ENCODE data around the gene SPECC1L. TPM values are rescaled to one million over a fixed set of nuclear protein-coding genes. Genes with fewer than 3 reads are reported as not detected.

SPECC1L gene
- total RNA-seq, 2 donors from 2014 or later, result 70.0 to 114 TPM

DNA sequence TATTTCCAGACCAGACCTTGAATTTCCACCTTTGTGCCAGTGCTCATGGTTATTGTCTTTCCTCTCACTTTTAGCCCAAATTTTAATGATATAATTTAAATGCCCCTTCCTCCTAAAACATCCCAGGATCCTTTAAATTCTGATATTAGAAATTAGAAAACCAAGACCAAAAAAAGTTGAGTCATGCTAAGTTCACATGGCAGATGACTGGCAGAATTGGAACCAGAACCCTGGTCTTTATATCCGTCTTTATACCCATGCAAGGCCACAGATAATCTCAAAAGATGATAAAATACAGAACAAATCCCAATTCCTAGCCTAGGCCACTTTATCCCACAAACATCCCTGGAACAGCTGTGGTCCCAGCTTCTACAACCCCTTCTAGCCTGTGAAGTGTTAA, 183.2 kb downstream of the SPECC1L start:
- no peak overlapping the region for H3K27ac Mint-ChIP-seq

DNA sequence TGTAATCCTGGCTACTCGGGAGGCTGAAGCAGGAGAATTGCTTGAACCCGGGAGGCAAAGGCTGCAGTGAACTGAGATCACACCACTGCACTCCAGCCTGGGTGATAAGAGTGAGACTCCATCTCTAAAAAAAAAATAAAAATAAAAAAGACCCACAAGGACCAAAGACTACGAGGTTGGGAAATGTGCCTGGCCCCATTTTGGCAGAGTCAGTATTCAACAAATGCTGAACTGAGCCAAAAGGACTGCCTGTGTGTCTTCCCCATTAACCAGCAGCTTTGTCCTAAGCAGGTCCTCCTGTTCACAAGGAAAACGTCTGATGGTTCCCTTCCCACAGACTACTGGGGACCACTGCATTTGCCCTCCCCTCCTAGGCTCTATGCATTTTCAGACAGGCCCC, 184.4 kb downstream of the SPECC1L start:
- Mint-ChIP-seq H3K27ac (no peak overlapping the region), H3K4me3 (no peak overlapping the region), H3K9me3 (no peaks in the 10 kb centered on the region), H3K4me1 (ENCODE audit: low read depth in 2 of 2) (peaks cover 7 to 9% of the 10 kb centered on the region in 2 donors), H3K27me3 (no peaks in the 10 kb centered on the region), H3K36me3 (no peaks in the 10 kb centered on the region)
- no peak for ATAC-seq
- DNase-seq (ENCODE audit: low spot score), result no peak

More for the DNA sequence above, 183.2 kb downstream of the SPECC1L start:
- H3K27me3 Mint-ChIP-seq, result no peaks in the 10 kb centered on the region
- H3K4me1 Mint-ChIP-seq (ENCODE audit: low read depth in 2 of 2), result peaks cover 0 to 11% of the 10 kb centered on the region in 2 donors
- H3K36me3 Mint-ChIP-seq, result no peaks in the 10 kb centered on the region
- no peaks in the 10 kb centered on the region for H3K9me3 Mint-ChIP-seq
- no peak for ATAC-seq
- no peak overlapping the region for H3K4me3 Mint-ChIP-seq
- DNase-seq (ENCODE audit: low spot score), result no peak

DNA sequence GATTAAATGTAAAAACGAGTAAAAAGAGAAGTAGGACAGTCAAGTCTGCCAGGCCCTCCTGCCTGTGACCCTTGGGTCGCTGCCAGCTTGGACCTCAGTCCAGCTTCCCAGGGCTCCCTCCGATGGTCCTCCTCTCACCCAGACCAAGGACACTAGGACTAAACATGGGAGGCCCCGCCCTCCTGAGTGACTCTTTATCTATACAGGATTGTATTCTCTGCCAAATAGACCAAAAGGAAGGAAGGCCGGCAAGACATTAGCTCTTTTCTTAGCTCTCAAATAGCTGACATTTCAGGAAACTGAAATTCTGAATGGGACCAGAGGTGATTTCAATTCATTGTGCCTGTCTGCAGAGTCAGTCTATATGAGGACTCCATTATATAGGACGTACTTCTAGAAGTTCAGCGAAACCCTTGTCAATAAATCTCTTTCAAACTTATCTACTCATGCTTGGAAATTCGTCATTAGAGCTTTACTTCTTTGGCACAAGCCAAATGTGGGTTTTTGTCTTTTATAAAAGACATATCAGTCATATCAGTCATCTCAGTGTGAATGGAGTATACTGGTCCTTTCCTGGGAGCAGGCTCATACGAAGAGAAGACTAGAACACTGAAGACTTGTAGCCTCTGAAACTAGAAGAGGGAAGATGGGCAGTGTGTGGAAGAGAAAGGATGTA, 185.3 kb downstream of the SPECC1L start:
- DNase-seq (ENCODE audit: low spot score) (no peak), ATAC-seq (no peak)
- no peaks in the 10 kb centered on the region for H3K27me3 Mint-ChIP-seq
- peaks cover 8 to 14% of the 10 kb centered on the region in 2 donors for H3K4me1 Mint-ChIP-seq (ENCODE audit: low read depth in 2 of 2)
- H3K27ac Mint-ChIP-seq, result peak overlapping the region in 1 of 2 donors; percentile 9
- no peaks in the 10 kb centered on the region for H3K36me3 Mint-ChIP-seq
- no peaks in the 10 kb centered on the region for H3K9me3 Mint-ChIP-seq
- no peak overlapping the region for H3K4me3 Mint-ChIP-seq

DNA sequence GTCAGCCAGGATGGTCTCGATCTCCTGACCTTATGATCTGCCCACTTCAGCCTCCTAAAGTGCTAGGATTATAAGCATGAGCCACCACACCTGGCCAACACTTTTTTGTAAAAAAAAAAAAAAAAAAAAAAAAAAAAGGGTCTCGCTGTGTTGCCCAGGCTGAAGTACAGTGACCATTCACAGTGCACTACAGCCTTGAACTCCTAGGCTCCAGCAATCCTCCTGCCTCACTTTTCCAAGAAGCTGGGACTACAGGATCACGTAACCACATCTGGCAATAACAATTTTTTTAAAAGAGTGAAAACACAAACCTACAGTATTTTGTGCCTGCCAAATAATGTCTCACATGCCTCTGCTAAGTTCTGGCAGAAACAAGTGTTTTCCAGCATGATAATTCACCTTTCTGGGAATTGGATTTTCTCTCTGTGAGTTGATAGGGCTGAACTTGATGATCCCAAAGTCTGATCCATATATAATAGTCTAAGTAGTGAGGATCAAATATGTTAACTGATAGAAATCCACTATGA, 187.3 kb downstream of the SPECC1L start:
- Mint-ChIP-seq H3K9me3 (no peaks in the 10 kb centered on the region), H3K4me1 (ENCODE audit: low read depth in 2 of 2) (peaks cover 8 to 15% of the 10 kb centered on the region in 2 donors), H3K36me3 (no peaks in the 10 kb centered on the region), H3K27me3 (no peaks in the 10 kb centered on the region), H3K4me3 (no peak overlapping the region), H3K27ac (no peak overlapping the region)
- ATAC-seq (no peak), DNase-seq (ENCODE audit: low spot score) (no peak)

DNA sequence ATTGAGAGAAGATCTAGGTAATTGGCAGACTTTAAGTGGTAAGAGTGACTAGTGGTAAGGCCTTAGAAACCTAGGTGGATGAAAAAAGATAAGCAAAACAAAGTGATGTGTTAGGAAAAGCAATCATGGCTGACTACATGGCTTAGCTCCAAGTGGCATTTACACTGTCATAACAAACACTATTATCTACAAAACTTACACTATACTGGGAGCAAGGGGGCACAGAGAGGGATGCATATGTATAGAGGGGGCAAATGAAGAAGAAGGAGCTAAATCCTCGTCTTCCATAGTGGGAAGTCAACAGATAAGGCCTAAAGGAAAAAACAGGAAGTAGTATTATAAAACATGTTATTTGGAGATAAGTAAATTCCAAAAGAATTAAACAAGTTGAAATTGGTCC, 189.3 kb downstream of the SPECC1L start:
- ATAC-seq (no peak), DNase-seq (ENCODE audit: low spot score) (no peak)
- Mint-ChIP-seq H3K27me3 (no peaks in the 10 kb centered on the region), H3K36me3 (no peaks in the 10 kb centered on the region), H3K27ac (peak overlapping the region in 1 of 2 donors; percentile 11), H3K9me3 (no peaks in the 10 kb centered on the region), H3K4me1 (ENCODE audit: low read depth in 2 of 2) (peaks cover 8 to 15% of the 10 kb centered on the region in 2 donors), H3K4me3 (no peak overlapping the region)

DNA sequence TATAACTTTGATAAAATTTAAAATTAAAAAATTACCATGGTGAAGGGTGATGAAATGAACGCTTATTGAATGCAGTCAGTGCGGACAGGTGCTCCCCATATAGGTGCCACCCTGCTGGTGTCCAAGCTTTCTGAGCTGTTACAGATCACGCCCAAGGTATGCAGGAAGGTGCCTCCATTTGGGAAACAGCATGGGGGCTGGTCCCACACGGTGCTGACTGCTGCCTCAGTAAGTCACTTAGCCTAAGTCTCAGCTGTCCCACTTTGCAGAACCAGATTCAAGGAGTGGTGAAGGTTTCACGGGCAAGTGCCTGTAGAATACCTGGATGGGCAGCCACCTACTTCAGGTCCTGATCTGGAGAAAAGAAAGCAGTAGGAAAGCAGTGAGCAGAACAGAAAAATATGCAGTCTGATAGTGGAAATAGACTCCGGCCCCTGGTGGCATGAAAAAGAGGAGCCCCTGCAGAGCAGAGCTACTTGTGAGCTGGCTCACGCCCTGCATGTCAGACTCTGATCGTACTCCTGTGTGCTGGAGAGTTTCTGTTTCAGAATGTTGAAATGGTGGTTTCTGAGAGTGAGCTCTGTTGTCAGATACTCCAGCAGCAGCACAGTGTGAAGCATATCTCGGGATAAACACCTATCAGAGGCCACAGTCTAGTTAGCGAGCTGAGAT, 189.9 kb downstream of the SPECC1L start:
- Mint-ChIP-seq H3K4me3 (peak overlapping the region; percentile 23), H3K4me1 (ENCODE audit: low read depth in 2 of 2) (peaks cover 11 to 19% of the 10 kb centered on the region in 2 donors), H3K27me3 (no peaks in the 10 kb centered on the region), H3K36me3 (no peaks in the 10 kb centered on the region), H3K27ac (peak overlapping the region in 1 of 2 donors; percentile 61), H3K9me3 (no peaks in the 10 kb centered on the region)
- no peak for DNase-seq (ENCODE audit: low spot score)
- ATAC-seq, result peak; percentile 78 to 83

DNA sequence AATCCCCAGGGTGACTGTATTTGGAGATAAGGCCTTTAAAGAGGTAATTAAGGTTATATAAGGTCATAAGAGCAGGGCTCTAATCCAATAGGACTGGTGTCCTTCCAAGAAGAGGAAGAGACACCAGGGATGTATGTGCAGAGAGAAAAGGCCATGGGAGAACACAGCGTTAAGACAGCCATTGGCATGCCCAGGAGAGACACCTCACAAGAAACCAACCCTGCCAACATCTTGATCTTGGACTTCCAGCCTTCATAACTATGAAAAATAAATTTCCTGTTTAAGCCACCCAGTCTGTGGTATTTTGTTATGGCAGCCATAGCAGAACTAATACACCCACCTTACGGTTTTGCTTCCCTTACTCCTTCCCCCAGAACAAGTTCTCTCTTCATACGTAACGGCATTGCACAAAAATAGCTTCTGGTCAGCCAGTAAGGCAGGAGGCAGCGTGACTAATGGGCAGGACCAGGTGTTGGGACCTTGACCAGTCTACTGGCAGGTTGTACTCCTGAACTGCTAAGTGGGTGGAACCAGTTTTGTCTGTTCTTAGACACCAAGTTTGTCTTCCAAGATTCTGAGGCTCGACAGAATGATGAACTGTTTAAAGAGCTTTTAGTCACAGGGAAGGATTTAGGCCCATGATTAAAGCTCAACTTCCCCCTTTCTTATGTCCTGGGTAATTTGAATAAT, 192.6 kb downstream of the SPECC1L start:
- peaks cover 14 to 22% of the 10 kb centered on the region in 2 donors for H3K4me1 Mint-ChIP-seq (ENCODE audit: low read depth in 2 of 2)
- ATAC-seq (no peak), DNase-seq (ENCODE audit: low spot score) (no peak)
- H3K9me3 Mint-ChIP-seq, result no peaks in the 10 kb centered on the region
- H3K4me3 Mint-ChIP-seq, result no peak overlapping the region
- H3K27me3 Mint-ChIP-seq, result no peaks in the 10 kb centered on the region
- H3K27ac Mint-ChIP-seq, result no peak overlapping the region
- H3K36me3 Mint-ChIP-seq, result no peaks in the 10 kb centered on the region

DNA sequence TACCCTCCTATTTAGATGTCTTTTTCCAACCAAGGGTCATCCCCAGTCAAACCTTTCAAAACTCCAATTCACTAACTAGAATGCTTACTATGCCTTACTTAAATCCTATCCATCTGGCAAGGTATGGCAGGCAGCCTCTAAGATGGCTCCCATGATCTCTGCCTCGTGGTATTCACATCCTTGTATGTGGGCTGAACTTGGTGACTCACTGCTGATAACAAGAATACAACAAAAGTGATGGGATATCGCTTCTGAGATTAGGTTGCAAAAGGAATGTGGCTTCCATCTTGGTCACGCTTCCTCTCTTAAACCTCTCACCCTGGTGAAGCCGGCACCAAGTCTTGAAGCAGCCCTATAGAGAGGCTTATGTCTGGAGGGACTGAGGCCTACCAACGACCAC, 194.9 kb downstream of the SPECC1L start:
- H3K27ac Mint-ChIP-seq, result no peak overlapping the region
- H3K4me3 Mint-ChIP-seq, result no peak overlapping the region
- ATAC-seq (peak in 1 of 2 donors; percentile 53), DNase-seq (ENCODE audit: low spot score) (no peak)
- no peaks in the 10 kb centered on the region for H3K36me3 Mint-ChIP-seq
- H3K9me3 Mint-ChIP-seq, result no peaks in the 10 kb centered on the region
- H3K27me3 Mint-ChIP-seq, result no peaks in the 10 kb centered on the region
- peaks cover 10 to 12% of the 10 kb centered on the region in 2 donors for H3K4me1 Mint-ChIP-seq (ENCODE audit: low read depth in 2 of 2)

DNA sequence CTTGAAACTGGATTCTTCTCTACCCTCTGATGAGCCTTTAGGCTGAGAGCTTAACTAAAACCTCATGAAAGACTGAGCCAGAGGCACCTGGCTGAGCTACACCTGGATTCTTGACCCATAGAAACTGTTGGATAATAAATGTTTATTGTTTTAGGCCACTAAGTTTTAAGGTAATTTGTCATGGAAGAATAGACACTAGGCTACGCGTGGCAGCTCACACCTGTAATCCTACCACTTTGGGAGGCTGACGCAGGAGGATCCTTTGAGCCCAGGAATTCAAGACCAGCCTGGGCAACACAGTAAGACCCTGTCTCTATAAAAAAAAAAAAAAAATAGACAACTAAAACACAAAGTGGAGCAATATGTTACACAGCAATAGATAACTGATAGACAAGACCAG, 195.3 kb downstream of the SPECC1L start:
- Mint-ChIP-seq H3K4me3 (no peak overlapping the region), H3K36me3 (no peaks in the 10 kb centered on the region), H3K9me3 (no peaks in the 10 kb centered on the region), H3K4me1 (ENCODE audit: low read depth in 2 of 2) (peaks cover 6 to 8% of the 10 kb centered on the region in 2 donors), H3K27me3 (no peaks in the 10 kb centered on the region), H3K27ac (no peak overlapping the region)
- ATAC-seq (no peak), DNase-seq (ENCODE audit: low spot score) (no peak)

DNA sequence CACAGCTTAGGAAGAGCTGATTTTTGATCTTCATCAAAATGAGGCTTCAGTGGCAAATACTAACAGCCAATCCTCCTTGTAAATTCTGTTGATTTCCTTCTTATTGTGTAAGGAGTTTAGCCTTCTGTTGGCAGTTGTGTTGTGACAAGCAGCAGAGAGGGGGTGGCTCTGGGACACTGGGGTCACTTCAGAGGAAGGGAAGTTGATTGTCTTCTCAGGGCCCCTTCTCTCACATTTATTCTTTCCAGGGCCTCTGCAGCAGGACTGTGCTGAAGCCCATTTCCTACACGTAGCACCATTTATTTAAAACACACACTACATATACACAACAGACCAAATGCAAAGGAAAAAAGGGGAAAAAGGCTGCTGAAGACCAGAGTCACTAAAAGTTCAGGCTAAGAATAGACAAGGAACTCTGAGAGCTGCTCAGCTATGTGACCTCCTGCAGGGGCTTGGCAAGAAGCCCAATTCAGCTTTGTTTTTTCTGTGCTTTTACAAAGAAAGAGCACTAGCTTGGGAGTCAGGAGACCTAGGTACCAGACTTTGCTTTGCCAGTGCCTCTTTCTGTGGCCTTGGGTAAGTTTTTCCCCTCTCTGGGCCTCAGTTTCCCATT, 196.2 kb downstream of the SPECC1L start:
- no peak for ATAC-seq
- DNase-seq (ENCODE audit: low spot score), result no peak
- no peak overlapping the region for H3K4me3 Mint-ChIP-seq
- H3K27ac Mint-ChIP-seq, result no peak overlapping the region
- peaks cover 6 to 7% of the 10 kb centered on the region in 2 donors for H3K4me1 Mint-ChIP-seq (ENCODE audit: low read depth in 2 of 2)
- H3K27me3 Mint-ChIP-seq, result no peaks in the 10 kb centered on the region
- no peaks in the 10 kb centered on the region for H3K9me3 Mint-ChIP-seq
- H3K36me3 Mint-ChIP-seq, result no peaks in the 10 kb centered on the region

DNA sequence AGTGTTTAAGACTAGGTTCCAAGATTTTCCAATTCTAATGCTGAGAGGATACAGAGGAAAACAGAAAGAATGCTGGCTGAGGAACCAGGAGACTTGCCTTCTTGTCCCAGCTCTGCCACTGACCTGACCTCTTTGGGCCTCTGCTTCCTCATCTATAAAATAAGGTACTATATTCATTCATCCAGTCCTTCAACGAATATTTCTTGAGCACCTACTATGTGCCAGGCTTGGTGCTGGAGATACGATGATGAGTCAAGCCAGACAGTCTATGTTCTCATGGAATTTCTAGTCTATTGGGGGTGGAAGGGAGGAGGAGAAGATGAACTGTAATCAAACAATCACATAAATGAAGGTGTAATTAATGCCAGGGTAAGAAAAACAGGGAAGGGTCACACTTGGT, 196.7 kb downstream of the SPECC1L start:
- Mint-ChIP-seq H3K27ac (no peak overlapping the region), H3K4me3 (no peak overlapping the region), H3K4me1 (ENCODE audit: low read depth in 2 of 2) (peaks cover 6 to 7% of the 10 kb centered on the region in 2 donors), H3K9me3 (no peaks in the 10 kb centered on the region), H3K27me3 (no peaks in the 10 kb centered on the region), H3K36me3 (no peaks in the 10 kb centered on the region)
- no peak for ATAC-seq
- DNase-seq (ENCODE audit: low spot score), result no peak

Data from natural killer cell treated with Interleukin-12 subunit alpha and Interleukin-12 subunit beta and Interleukin-15 and Interleukin-18, amount 100 ng/mL, for 72 hours (primary cell).